ENCODE measurements around the gene RNF32.

RNF32 gene

GRCh38 chr7:156640257-156640948 is at the start of gene RNF32:
Gene RNF32, plus strand, starts transcription at chr7:156640774. Its CDS starts 3,104 bp downstream, at chr7:156643878.
- peak; percentile 92 for DNase-seq (ENCODE audit: low spot score)

GRCh38 chr7:156592155-156592884 is 48.3 kb upstream of the RNF32 start:
- DNase-seq (ENCODE audit: low spot score), result no peak

GRCh38 chr7:156594283-156595080 is 46.1 kb upstream of the RNF32 start:
- no peak for DNase-seq (ENCODE audit: low spot score)

GRCh38 chr7:156600496-156600895 is 40.1 kb upstream of the RNF32 start:
- no peak for DNase-seq (ENCODE audit: low spot score)

GRCh38 chr7:156602283-156602682 is 38.3 kb upstream of the RNF32 start:
- no peak for DNase-seq (ENCODE audit: low spot score)

- no peak for DNase-seq (ENCODE audit: low spot score)
Measured at GRCh38 chr7:156603011-156603410, 37.6 kb upstream of the RNF32 start.

- DNase-seq (ENCODE audit: low spot score), result no peak
Measured at GRCh38 chr7:156603629-156604028, 36.9 kb upstream of the RNF32 start.

GRCh38 chr7:156604311-156604710 is 36.3 kb upstream of the RNF32 start:
- DNase-seq (ENCODE audit: low spot score), result no peak

- no peak for DNase-seq (ENCODE audit: low spot score)
Measured at GRCh38 chr7:156604836-156605695, 35.5 kb upstream of the RNF32 start.

GRCh38 chr7:156606135-156606534 is 34.4 kb upstream of the RNF32 start:
- DNase-seq (ENCODE audit: low spot score), result no peak

GRCh38 chr7:156606691-156607331 is 33.8 kb upstream of the RNF32 start:
- DNase-seq (ENCODE audit: low spot score), result no peak

GRCh38 chr7:156607332-156608172 is 33.0 kb upstream of the RNF32 start:
- no peak for DNase-seq (ENCODE audit: low spot score)

- no peak for DNase-seq (ENCODE audit: low spot score)
Measured at GRCh38 chr7:156608173-156608478, 32.4 kb upstream of the RNF32 start.

- no peak for DNase-seq (ENCODE audit: low spot score)
Measured at GRCh38 chr7:156609010-156609877, 31.3 kb upstream of the RNF32 start.

- DNase-seq (ENCODE audit: low spot score), result no peak
Measured at GRCh38 chr7:156610130-156610529, 30.4 kb upstream of the RNF32 start.

GRCh38 chr7:156610601-156611000 is 30.0 kb upstream of the RNF32 start:
- DNase-seq (ENCODE audit: low spot score), result no peak

- DNase-seq (ENCODE audit: low spot score), result no peak
Measured at GRCh38 chr7:156611014-156612010, 29.3 kb upstream of the RNF32 start.

- peak; percentile 70 for DNase-seq (ENCODE audit: low spot score)
Measured at GRCh38 chr7:156612930-156613329, 27.6 kb upstream of the RNF32 start.
